ENCODE data around the gene SAMM50. TPM values are rescaled to one million over a fixed set of nuclear protein-coding genes. Genes with fewer than 3 reads are reported as not detected.

SAMM50 gene
- total RNA-seq, 6 donors from 2014 or later = 17.8 to 34.7 (median 25.0) TPM

DNA sequence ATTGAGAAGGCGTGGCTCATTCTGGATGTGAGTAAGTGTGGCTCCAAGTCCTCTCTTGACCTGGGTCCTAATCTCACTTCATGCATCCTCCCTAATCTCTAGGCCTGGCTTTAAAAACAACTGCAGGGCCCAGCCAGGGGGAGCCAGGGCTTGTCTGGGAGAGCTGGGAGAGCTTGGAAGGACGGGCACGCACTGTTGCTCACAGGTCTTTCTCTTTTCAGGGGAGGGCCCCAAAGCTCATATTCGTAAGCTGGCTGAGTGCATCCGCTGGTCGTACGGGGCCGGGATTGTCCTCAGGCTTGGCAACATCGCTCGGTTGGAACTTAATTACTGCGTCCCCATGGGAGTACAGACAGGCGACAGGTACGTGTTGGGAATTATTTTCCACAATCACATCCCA is 34.8 kb downstream of the SAMM50 start:
- Histone ChIP-seq H3K4me3 (no peak overlapping the region), H3K4me1 (peaks cover 0 to 8% (median 0%) of the 10 kb centered on the region in 4 donors), H3K36me3 (peaks cover 4 to 80% (median 64%) of the 10 kb centered on the region in 4 donors), H3K27ac (no peak overlapping the region), H3K9me3 (no peaks in the 10 kb centered on the region), H3K27me3 (no peaks in the 10 kb centered on the region)
- ATAC-seq (ENCODE audit: low FRiP score in 2 of 2) = no peak
- TF ChIP-seq EP300 (IDR thresholded peaks at IDR 0.05) (no peak), POLR2A (IDR thresholded peaks at IDR 0.05) (no peak), POLR2AphosphoS5 (IDR thresholded peaks at IDR 0.05) (no peak)
- no peak for DNase-seq
- 87 to 89% methylated on average over 13 of the region's 13 CpGs for WGBS, 2 donors

GRCh38 chr22:43991316-43992020 is 36.2 kb downstream of the SAMM50 start:
- DNase-seq = no peak
- TF ChIP-seq CTCF (IDR thresholded peaks at IDR 0.05) (no peak), EP300 (IDR thresholded peaks at IDR 0.05) (no peak), POLR2A (IDR thresholded peaks at IDR 0.05) (no peak), POLR2AphosphoS5 (IDR thresholded peaks at IDR 0.05) (no peak)

GRCh38 chr22:43992331-43992821 is 37.1 kb downstream of the SAMM50 start:
- Histone ChIP-seq H3K4me1 (peaks cover 0 to 21% (median 0%) of the 10 kb centered on the region in 4 donors), H3K27ac (no peak overlapping the region), H3K4me3 (no peak overlapping the region), H3K9me3 (no peaks in the 10 kb centered on the region), H3K36me3 (peaks cover 4 to 72% (median 56%) of the 10 kb centered on the region in 4 donors), H3K27me3 (no peaks in the 10 kb centered on the region)
- 77 to 82% methylated on average over 16 of the region's 16 CpGs for WGBS, 2 donors
- no peak for DNase-seq
- ATAC-seq (ENCODE audit: low FRiP score in 2 of 2) = no peak
- no peak for TF ChIP-seq EP300 (IDR thresholded peaks at IDR 0.05)
- no peak for TF ChIP-seq POLR2A (IDR thresholded peaks at IDR 0.05)
- no peak for TF ChIP-seq CTCF (IDR thresholded peaks at IDR 0.05)
- no peak for TF ChIP-seq POLR2AphosphoS5 (IDR thresholded peaks at IDR 0.05)

More at GRCh38 chr22:43991316-43992020, 36.2 kb downstream of the SAMM50 start:
- H3K4me3 ChIP-seq = no peak overlapping the region
- H3K4me1 ChIP-seq = peaks cover 0 to 20% (median 0%) of the 10 kb centered on the region in 4 donors
- peaks cover 4 to 72% (median 56%) of the 10 kb centered on the region in 4 donors for H3K36me3 ChIP-seq
- no peak for ATAC-seq (ENCODE audit: low FRiP score in 2 of 2)
- H3K27me3 ChIP-seq = no peaks in the 10 kb centered on the region
- H3K9me3 ChIP-seq = no peaks in the 10 kb centered on the region
- no peak overlapping the region for H3K27ac ChIP-seq
- 92 to 99% methylated on average over 11 of the region's 11 CpGs for WGBS, 2 donors

GRCh38 chr22:43993072-43993760 is 38.0 kb downstream of the SAMM50 start:
- TF ChIP-seq CTCF (IDR thresholded peaks at IDR 0.05) (peak; percentile 88 to 94 (median 90)), POLR2AphosphoS5 (IDR thresholded peaks at IDR 0.05) (no peak)

DNA sequence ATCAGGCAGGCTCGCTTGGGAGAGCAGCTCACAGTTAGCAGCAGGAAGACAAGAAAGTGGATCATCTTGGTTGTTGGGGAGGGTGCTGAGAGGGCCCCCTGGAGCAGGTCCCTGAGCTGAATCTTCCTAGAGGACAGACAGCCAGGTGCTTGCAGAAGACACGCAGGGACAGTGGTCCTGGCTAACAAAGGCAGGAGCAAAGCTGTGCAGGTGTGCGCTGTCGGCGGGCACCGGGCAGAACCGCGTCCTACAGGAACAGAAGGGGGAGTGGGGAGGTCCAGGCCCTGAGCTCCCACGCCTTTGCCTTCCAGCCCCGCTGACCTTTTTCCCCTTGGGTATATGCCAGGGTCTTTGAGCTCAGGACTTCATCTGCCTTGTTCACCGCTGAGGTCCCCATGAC is 38.8 kb downstream of the SAMM50 start:
- WGBS, 2 donors = 93 to 97% methylated on average over 10 to 11 of the region's 11 CpGs
- Histone ChIP-seq H3K4me3 (no peak overlapping the region), H3K27me3 (no peaks in the 10 kb centered on the region), H3K27ac (no peak overlapping the region), H3K4me1 (peaks cover 0 to 21% (median 0%) of the 10 kb centered on the region in 4 donors), H3K36me3 (peaks cover 4 to 80% (median 53%) of the 10 kb centered on the region in 4 donors), H3K9me3 (no peaks in the 10 kb centered on the region)
- ATAC-seq (ENCODE audit: low FRiP score in 2 of 2) (no peak), DNase-seq (no peak)
- TF ChIP-seq POLR2AphosphoS5 (IDR thresholded peaks at IDR 0.05) = no peak
- no peak for TF ChIP-seq POLR2A (IDR thresholded peaks at IDR 0.05)
- no peak for TF ChIP-seq CTCF (IDR thresholded peaks at IDR 0.05)
- TF ChIP-seq EP300 (IDR thresholded peaks at IDR 0.05) = no peak

More at GRCh38 chr22:43993072-43993760, 38.0 kb downstream of the SAMM50 start:
- Histone ChIP-seq H3K9me3 (no peaks in the 10 kb centered on the region), H3K36me3 (peaks cover 4 to 80% (median 55%) of the 10 kb centered on the region in 4 donors), H3K27me3 (no peaks in the 10 kb centered on the region), H3K4me3 (no peak overlapping the region), H3K27ac (no peak overlapping the region), H3K4me1 (peaks cover 0 to 21% (median 0%) of the 10 kb centered on the region in 4 donors)
- ATAC-seq (ENCODE audit: low FRiP score in 2 of 2) (peak; percentile 71 to 85), DNase-seq (peak in 1 of 2 donors; percentile 47)
- 26 to 33% methylated on average over 14 to 18 of the region's 20 CpGs for WGBS, 2 donors
